H1 (cell line): ENCODE results near the gene RALGAPA2. TPM values are rescaled to one million over a fixed set of nuclear protein-coding genes. Genes with fewer than 3 reads are reported as not detected.

Experiments used
- CTCF ChIA-PET: fragments of 300-600 bp; sonication (Branson Sonifier 250); formaldehyde crosslinking; loops from one replicate; lab custom pipeline; 2021; ENCODE audit not compliant: partially characterized antibody; lab: Charles Lee
- POLR2A ChIA-PET: fragments of 300-600 bp; sonication (Branson Sonifier 250); formaldehyde crosslinking; loops from one replicate; lab custom pipeline; 2021; ENCODE audit warnings: inconsistent platforms; ENCODE audit not compliant: partially characterized antibody; lab: Charles Lee
- DNase-seq, 2 experiments: peaks; one replicate each; pipeline versions ENCODE4 v3.0.0 to v3.0.0-alpha.2; 2010 to 2022; ENCODE audit warnings: low spot score in 2 of 2, low read depth in 1 of 2, mixed read lengths in 1 of 2
- FAIRE-seq: peaks from 2 replicates; lab custom pipeline; 2011; peaks lifted over from hg19 to GRCh38; lab: Jason Lieb, UNC
- H2AFZ ChIP-seq: 2 replicates; pipeline ENCODE4 v1.8.1; 2012; ENCODE audit warnings: low read length, inconsistent platforms
- H2AK5ac ChIP-seq: 2 replicates; pipeline ENCODE4 v1.6.1; 2013; ENCODE audit warnings: low read depth, low read length
- H2BK120ac ChIP-seq: replicated peaks from 2 replicates; pipeline ENCODE3; 2013; ENCODE audit warnings: low read depth, low read length, inconsistent platforms
- H2BK12ac ChIP-seq: 2 replicates; pipeline ENCODE4 v1.6.1; 2013; ENCODE audit warnings: low read depth, low read length
- H2BK15ac ChIP-seq: 2 replicates; pipeline ENCODE4 v1.6.1; 2013; ENCODE audit warnings: low read length
- H2BK20ac ChIP-seq: 2 replicates; pipeline ENCODE4 v1.6.1; 2013; ENCODE audit warnings: low read length
- H2BK5ac ChIP-seq: 2 replicates; pipeline ENCODE4 v1.6.1; 2013; ENCODE audit warnings: low read depth, low read length
- H3K14ac ChIP-seq: 2 replicates; pipeline ENCODE4 v1.6.1; 2013; ENCODE audit warnings: inconsistent platforms; ENCODE audit not compliant: insufficient read length
- H3K18ac ChIP-seq: 2 replicates; pipeline ENCODE4 v1.6.1; 2013; ENCODE audit warnings: low read length; ENCODE audit errors: extremely low read depth
- H3K23ac ChIP-seq: 2 replicates; pipeline ENCODE4 v1.6.1; 2013; ENCODE audit warnings: inconsistent platforms; ENCODE audit not compliant: insufficient read length
- H3K23me2 ChIP-seq: 2 replicates; pipeline ENCODE4 v1.6.1; 2013; ENCODE audit warnings: low read depth, low read length
- H3K27ac ChIP-seq: 2 replicates; pipeline ENCODE4 v1.6.1; 2011; ENCODE audit warnings: low read depth, low read length, inconsistent platforms
- H3K27me3 ChIP-seq, 4 experiments: replicated peaks in 1 of 4; 1 replicate in 1 of 4; 2 replicates in 3 of 4; pipeline versions ENCODE4 v1.6.1 to v1.8.1; 2011 to 2013; ENCODE audit warnings: low read length in 3 of 4, mild to moderate bottlenecking in 3 of 4, inconsistent platforms in 2 of 4, mixed read lengths in 2 of 4, moderate library complexity in 1 of 4; ENCODE audit not compliant: control insufficient read depth in 3 of 4, insufficient read depth in 3 of 4; ENCODE audit errors: extremely low read depth in 1 of 4
- H3K36me3 ChIP-seq, 4 experiments: 2 replicates each; pipeline versions ENCODE4 v1.6.1 to v1.8.1; 2011 to 2013; ENCODE audit warnings: mild to moderate bottlenecking in 4 of 4, low read length in 3 of 4, moderate library complexity in 2 of 4, control low read depth in 1 of 4, inconsistent platforms in 1 of 4; ENCODE audit not compliant: insufficient read depth in 4 of 4, control insufficient read depth in 2 of 4
- H3K4ac ChIP-seq: replicated peaks from 2 replicates; pipeline ENCODE3; 2013; ENCODE audit warnings: low read length, low read depth, mixed read lengths, inconsistent platforms; ENCODE audit not compliant: insufficient read length
- H3K4me1 ChIP-seq, 4 experiments: replicated peaks in 1 of 4; 1 replicate in 1 of 4; 2 replicates in 3 of 4; pipeline versions ENCODE4 v1.6.1 to v1.8.1; 2011 to 2013; ENCODE audit warnings: low read length in 3 of 4, inconsistent platforms in 2 of 4, mixed read lengths in 1 of 4; ENCODE audit not compliant: insufficient read depth in 4 of 4, control insufficient read depth in 3 of 4
- H3K4me2 ChIP-seq, 2 experiments: 2 replicates each; pipeline versions ENCODE4 v1.6.1 to v1.8.1; 2011 to 2013; ENCODE audit warnings: low read depth in 2 of 2, low read length in 2 of 2, control low read depth in 1 of 2, inconsistent platforms in 1 of 2, mild to moderate bottlenecking in 1 of 2; ENCODE audit not compliant: insufficient read depth in 1 of 2
- H3K4me3 ChIP-seq, 4 experiments: fragments of 200-600, 300-600 bp in 1 of 4; sonication (generic), shearing (Covaris generic), sonication (Bioruptor Twin) in 1 of 4; 2 replicates each; pipeline versions ENCODE4 v1.5.1 to v1.8.1; 2011 to 2016; ENCODE audit warnings: low read length in 4 of 4, low read depth in 3 of 4, control low read depth in 2 of 4, inconsistent platforms in 2 of 4, mild to moderate bottlenecking in 2 of 4, mixed read lengths in 1 of 4, moderate library complexity in 1 of 4; ENCODE audit not compliant: insufficient read depth in 2 of 4; ENCODE audit errors: extremely low read depth in 1 of 4
- H3K56ac ChIP-seq: replicated peaks from 2 replicates; pipeline ENCODE3; 2013; ENCODE audit warnings: low read depth, mild to moderate bottlenecking, mixed read lengths, low read length, inconsistent platforms; ENCODE audit not compliant: insufficient read length
- H3K79me1 ChIP-seq: 2 replicates; pipeline ENCODE4 v1.6.1; 2013; ENCODE audit warnings: low read depth, low read length, control low read depth
- H3K79me2 ChIP-seq, 2 experiments: 2 replicates each; pipeline versions ENCODE4 v1.6.1 to v1.8.1; 2012 to 2013; ENCODE audit warnings: low read length in 2 of 2, mild to moderate bottlenecking in 2 of 2, inconsistent platforms in 1 of 2; ENCODE audit not compliant: insufficient read depth in 2 of 2, control insufficient read depth in 1 of 2
- H3K9ac ChIP-seq, 4 experiments: replicated peaks in 1 of 4; 1 replicate in 1 of 4; 2 replicates in 3 of 4; pipeline versions ENCODE4 v1.6.1 to v1.8.1; 2011 to 2013; ENCODE audit warnings: low read depth in 3 of 4, low read length in 3 of 4, control low read depth in 2 of 4, mild to moderate bottlenecking in 2 of 4, moderate library complexity in 2 of 4, inconsistent platforms in 1 of 4; ENCODE audit errors: extremely low read depth in 1 of 4
- H3K9me3 ChIP-seq, 2 experiments: 2 replicates each; pipeline versions ENCODE4 v1.6.1 to v1.8.1; 2012 to 2013; ENCODE audit warnings: mild to moderate bottlenecking in 2 of 2, moderate library complexity in 2 of 2, control low read depth in 1 of 2, inconsistent platforms in 1 of 2, low read depth in 1 of 2, low read length in 1 of 2, mixed read lengths in 1 of 2; ENCODE audit not compliant: insufficient read depth in 2 of 2
- H4K20me1 ChIP-seq, 2 experiments: replicated peaks in 1 of 2; 2 replicates each; pipeline versions ENCODE3 to v1.8.1; 2011 to 2013; ENCODE audit warnings: inconsistent platforms in 2 of 2, low read length in 2 of 2, mild to moderate bottlenecking in 1 of 2; ENCODE audit not compliant: insufficient read depth in 2 of 2, control insufficient read depth in 1 of 2
- H4K5ac ChIP-seq: 2 replicates; pipeline ENCODE4 v1.6.1; 2013; ENCODE audit warnings: low read length, low read depth, mixed read lengths, inconsistent platforms; ENCODE audit not compliant: insufficient read length
- H4K8ac ChIP-seq: 2 replicates; pipeline ENCODE4 v1.8.0; 2013; ENCODE audit warnings: mild to moderate bottlenecking, moderate library complexity, low read length, inconsistent platforms; ENCODE audit not compliant: insufficient read depth; ENCODE audit errors: extremely low read depth
- H4K91ac ChIP-seq: replicated peaks from 2 replicates; pipeline ENCODE3; 2013; ENCODE audit warnings: low read length, mixed read lengths, inconsistent platforms; ENCODE audit not compliant: insufficient read length
- CHD1 ChIP-seq: IDR thresholded peaks from 2 replicates; pipeline ENCODE4 v1.6.1; 2012; ENCODE audit warnings: low read depth, low read length, improper control_type of control experiment
- KDM5A ChIP-seq: fragments of 200-600 bp; IDR thresholded peaks from 2 replicates; pipeline ENCODE4 v1.7.1; 2012; ENCODE audit warnings: mild to moderate bottlenecking, low read length, inconsistent platforms, mixed read lengths
- PHF8 ChIP-seq: fragments of 200-600 bp; sonication (generic); conservative IDR thresholded peaks from 2 replicates; pipeline ENCODE4 v1.7.1; 2012; ENCODE audit warnings: low read depth, mild to moderate bottlenecking, inconsistent platforms, low read length, moderate library complexity
- YY1 ChIP-seq: IDR thresholded peaks from 2 replicates; pipeline ENCODE4 v1.6.1; 2011; ENCODE audit warnings: low read depth, mild to moderate bottlenecking, low read length
- WGBS, 2 experiments: shearing (Covaris generic) in 1 of 2; methylation state at CpG; one replicate each; pipeline versions ENCODE4 v1.1.6 to v1.1.7; 2013 to 2015; ENCODE audit warnings: low lambda C conversion rate in 2 of 2, mixed read lengths in 2 of 2, inconsistent platforms in 1 of 2, low coverage in 1 of 2, missing lambda C conversion rate in 1 of 2; ENCODE audit not compliant: insufficient replicate concordance in 2 of 2, insufficient coverage in 1 of 2, insufficient read length in 1 of 2; ENCODE audit errors: extremely low coverage in 1 of 2, missing lambda C conversion rate in 1 of 2; 5-methylcytosine and 5-hydroxymethylcytosine counted together
- polyA plus RNA-seq, 7 experiments: library from polyadenylated mRNA; depleted of rRNA in 3 of 7; stranded (reverse) in 5 of 7; unstranded in 2 of 7; fragments of >200 nt in 5 of 7; fragments of 200-250 nt in 2 of 7; gene quantifications; 1 replicate in 5 of 7; 2 replicates in 1 of 7; 4 replicates in 1 of 7; pipeline versions ENCODE4 v1.2.1 to v1.2.3, GENCODE V29; 2011 to 2013; ENCODE audit warnings: missing spikeins in 2 of 7, mixed read lengths in 2 of 7
- total RNA-seq: library from RNA; stranded (reverse); fragmentation: NEBNext Ultra II Directional; extraction: Animal tissue kit (Norgen Biotek cat#: 25700); gene quantifications from 2 replicates; pipeline ENCODE4 v1.2.1, GENCODE V29; 2021

RALGAPA2 gene
- total and polyA plus RNA-seq, 2 of the 8 experiments (the other 6 are each of a cell fraction or from before 2014, with no cell fraction given), result 5.1 to 25.5 TPM

GRCh38 chr20:20501128-20501527 is 211.3 kb downstream of the RALGAPA2 start:
- Histone ChIP-seq H2BK12ac (no peak overlapping the region), H3K4me3 (no peak overlapping the region), H3K56ac (no peak overlapping the region)
- TF ChIP-seq CHD1 (no peak), KDM5A (no peak), YY1 (no peak), PHF8 (no peak)
- TF ChIP-seq, all 59 proteins: peak for 0
- H2AFZ ChIP-seq, result no peak overlapping the region
- H3K79me2 ChIP-seq, result no peaks in the 10 kb centered on the region
- ChIA-PET POLR2A (no interaction called here), CTCF (no interaction called here)
- H3K9me3 ChIP-seq, result no peaks in the 10 kb centered on the region
- H4K91ac ChIP-seq, result no peak overlapping the region
- FAIRE-seq (no peak), DNase-seq (no peak)
- no peak overlapping the region for H3K27ac ChIP-seq
- no peak overlapping the region for H2BK5ac ChIP-seq
- H3K23me2 ChIP-seq, result no peaks in the 10 kb centered on the region
- no peak overlapping the region for H3K23ac ChIP-seq
- no peaks in the 10 kb centered on the region for H3K27me3 ChIP-seq
- no peak overlapping the region for H3K18ac ChIP-seq
- H3K4me1 ChIP-seq, result no peaks in the 10 kb centered on the region
- no peak overlapping the region for H4K5ac ChIP-seq
- no peak overlapping the region for H3K4me2 ChIP-seq
- H3K9ac ChIP-seq, result no peak overlapping the region
- H2BK20ac ChIP-seq, result no peak overlapping the region
- H2AK5ac ChIP-seq, result no peak overlapping the region
- H3K79me1 ChIP-seq, result no peaks in the 10 kb centered on the region
- no peak overlapping the region for H2BK120ac ChIP-seq
- no peak overlapping the region for H3K4ac ChIP-seq
- H4K20me1 ChIP-seq, result no peaks in the 10 kb centered on the region
- H3K14ac ChIP-seq, result no peak overlapping the region
- no peak overlapping the region for H2BK15ac ChIP-seq
- H4K8ac ChIP-seq, result no peak overlapping the region
- H3K36me3 ChIP-seq, result peaks cover 2 to 6% (median 4%) of the 10 kb centered on the region in 4 experiments; a peak in 4 of 8 replicates
- WGBS, 2 experiments, result 85% methylated on average over 2 of the region's 2 CpGs; no CpG with 5 or more reads in 1 of the 2 experiments
